NCI-H446 (cell line): ENCODE measurements around the gene GCN1.

ENCODE experiments used
- DNase-seq, 2 experiments: peaks; one replicate each; lab custom pipeline; 2025; lab: John Stamatoyannopoulos, UW

The GCN1 gene

DNA sequence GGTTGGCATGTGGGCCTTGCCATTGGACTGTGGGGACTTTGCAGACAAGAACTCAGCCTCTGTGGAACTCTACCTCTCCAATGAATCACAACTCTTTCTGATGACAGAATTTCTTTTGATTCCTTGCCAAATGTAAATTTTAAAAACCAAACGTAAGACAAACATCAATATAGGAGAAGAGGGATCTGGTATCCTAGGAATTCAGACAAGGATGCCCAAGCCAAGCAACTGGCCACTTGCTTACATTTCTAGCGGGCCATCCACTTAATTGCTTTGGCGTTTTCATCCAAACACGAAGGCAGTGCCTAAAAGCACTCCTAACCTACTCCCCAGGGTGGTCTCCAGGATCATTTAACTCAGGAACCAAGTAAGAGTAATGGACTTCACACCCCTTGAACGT is 54.6 kb downstream of the GCN1 start:
- no peak for DNase-seq

DNA sequence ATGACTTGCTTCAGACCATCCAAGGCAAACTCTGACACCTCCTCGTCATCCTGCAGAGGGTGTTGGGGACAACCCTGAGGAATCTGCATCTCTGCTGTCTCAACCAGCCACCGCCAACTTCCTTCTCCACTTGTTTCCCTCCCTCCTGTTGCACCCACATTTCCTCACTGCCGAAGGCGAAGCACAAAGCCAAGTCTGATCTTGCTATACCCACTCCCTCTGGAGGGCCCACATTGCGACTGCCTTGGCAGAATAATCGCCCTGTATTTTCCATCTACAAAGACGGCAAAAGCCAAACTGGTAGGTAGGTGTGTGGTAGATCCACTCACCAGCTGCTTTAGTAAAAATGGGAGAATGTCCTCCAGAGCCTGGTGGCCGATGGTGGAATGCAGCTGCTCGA is 56.1 kb downstream of the GCN1 start:
- no peak for DNase-seq

DNA sequence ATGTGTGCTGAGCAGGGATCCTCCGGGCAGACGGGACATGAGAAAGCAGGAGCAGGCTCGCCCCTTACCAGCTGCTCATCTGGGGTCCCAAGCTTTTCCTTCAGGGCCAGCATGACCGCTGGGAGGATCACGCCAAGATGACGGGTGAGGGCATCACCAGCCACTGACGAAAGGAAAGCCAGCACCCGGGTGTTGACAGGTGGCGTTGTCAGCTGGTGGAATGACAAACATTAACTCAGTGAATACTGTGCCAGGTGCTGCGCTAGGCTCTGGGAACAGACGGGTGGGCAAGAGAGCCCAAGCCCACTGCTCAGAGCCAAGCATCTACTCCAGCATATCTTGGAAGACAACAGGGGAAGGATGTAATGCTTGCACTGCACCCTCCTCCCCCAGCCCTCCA is 56.7 kb downstream of the GCN1 start:
- DNase-seq = no peak

DNA sequence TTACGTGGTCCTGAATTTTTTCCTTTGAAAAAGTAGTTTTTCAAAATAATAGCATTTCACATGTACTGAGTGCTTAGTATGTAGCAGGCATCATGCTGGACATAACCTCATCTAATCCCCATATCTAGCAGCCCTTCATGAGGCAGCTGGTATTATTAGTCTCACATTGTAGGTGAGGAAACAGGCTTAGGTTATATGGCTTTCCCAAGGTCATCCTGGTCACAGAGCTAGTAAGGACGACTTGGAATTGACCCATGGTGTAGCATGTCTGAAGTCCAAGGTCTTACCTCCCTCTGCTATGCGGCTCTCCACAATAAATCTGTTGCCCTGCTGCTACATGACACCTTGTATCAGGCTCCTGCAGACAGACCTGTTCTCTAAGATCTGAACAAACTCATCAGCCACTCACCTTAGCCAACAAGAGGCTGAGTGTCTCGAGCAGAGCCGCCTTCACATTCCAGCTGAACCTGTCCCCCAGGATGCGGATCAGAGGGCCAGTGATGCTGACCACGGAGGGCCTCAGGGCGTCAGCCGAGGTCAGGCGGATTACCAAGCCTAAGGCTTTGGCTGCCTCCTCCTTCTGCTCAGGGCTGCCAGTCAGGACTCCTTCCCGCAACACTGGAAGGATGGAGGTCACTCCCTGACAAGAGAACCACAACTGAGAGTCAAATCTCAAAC is 58.3 kb downstream of the GCN1 start:
- DNase-seq = no peak

DNA sequence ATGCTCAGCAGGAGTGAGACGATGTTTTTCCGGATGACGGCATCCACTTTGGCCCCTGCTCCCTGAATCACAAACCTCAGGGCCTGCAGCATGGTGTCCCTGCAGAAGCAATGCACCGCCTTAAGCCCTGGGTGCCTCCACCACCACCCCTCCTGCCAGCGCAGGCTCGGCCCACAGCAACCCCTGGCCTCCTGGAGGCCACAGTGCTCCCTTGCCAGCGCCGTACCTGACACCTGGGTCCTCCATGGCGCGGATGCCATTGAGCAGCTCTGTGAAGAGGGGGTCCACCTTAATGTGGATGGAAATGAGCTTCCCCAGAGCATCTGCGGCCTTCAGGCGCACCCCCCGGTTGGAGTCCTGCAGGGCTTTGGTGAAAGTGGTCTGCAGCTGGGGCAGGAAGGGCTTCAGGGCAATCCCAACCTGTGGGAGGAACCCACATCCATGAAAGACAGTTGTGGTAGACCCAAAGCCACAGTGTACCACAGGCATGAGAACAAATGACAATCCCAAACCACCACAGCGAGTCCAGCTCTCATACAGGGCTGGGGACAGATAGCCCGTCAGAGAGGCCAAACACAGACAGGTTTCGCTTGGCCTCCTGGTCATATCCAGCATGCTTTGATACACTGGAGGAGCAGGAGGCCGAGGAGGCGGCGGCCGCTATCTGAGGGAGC is 60.1 kb downstream of the GCN1 start:
- DNase-seq = no peak

DNA sequence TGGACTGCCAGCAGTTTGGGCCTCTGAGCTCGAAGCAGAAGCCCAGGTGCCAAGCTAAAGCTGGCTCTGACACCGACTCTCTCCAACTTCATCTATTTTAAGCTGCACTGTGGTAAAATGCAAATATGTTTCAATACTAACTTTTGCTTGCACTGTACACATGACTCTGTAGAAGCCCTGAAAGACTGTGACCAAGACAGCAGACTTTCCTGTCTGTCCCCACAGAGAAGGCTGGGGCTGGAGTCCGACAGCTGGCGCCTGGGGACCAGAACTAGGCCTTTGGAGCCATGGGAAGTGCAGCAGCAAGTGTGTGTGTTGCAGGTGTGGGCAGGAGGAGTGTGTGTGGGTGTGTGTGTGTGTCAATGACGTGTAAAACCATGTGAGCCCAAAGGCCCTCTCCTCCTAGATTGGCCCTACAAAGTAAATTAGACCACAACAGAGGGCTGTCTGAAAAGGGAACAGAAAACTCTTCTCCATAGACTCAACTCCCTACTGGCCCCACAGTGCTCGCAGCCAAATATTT is 61.6 kb downstream of the GCN1 start:
- no peak for DNase-seq

DNA sequence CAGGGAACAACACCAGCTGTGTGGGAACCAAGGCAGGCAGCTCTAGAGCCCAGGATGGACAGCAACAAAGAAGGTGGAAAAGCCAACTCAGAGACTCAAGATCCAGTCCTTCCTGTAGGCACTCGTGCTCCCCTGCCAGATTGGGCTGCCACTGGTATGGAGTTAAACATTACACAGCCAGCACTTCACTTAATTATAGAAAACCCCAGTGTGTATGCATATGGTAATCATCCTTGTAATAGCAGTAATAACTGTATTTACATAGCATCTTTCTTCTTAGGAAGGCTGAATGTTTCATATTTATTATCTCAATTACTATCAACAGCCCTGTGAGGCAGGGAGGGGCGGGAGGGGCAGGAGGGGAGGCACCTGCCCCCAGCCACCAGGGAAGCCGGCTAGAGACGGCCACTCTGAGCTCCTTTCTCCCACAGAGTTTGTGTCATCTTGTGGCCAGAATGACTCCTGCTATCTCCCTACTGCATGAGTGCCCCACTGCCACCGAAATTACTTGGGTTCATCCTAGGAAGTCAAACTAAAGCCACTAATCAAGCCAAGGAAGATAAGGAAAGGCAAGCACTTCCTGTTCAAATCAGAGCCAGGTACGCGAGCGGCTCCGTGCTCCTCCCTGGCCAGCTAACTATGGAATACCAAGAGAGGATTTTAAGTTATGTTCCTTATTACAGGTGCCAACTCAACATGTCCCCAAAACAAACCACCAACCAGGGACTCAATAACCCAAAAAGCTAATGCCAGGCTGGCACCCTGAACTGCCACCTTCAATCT is 62.3 kb downstream of the GCN1 start:
- DNase-seq = no peak

DNA sequence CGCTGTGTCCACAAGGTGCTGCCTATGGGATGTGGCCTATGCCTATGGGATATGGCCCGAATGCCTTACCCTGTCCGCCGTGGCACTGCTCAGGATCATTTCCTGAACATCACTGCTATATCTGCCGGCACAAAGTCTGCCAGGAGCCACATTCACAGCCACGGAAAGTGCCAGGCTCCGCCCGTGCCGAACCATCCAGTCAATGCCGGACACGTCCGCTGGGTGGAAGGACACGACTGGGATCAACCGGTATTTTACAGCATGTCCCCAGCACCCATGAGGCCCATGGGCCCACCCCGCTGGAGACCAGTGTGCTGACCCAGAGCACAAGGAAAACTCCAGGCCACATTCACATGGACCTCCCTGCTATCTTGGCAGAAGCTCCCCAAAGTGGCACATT is 63.4 kb downstream of the GCN1 start:
- no peak for DNase-seq

DNA sequence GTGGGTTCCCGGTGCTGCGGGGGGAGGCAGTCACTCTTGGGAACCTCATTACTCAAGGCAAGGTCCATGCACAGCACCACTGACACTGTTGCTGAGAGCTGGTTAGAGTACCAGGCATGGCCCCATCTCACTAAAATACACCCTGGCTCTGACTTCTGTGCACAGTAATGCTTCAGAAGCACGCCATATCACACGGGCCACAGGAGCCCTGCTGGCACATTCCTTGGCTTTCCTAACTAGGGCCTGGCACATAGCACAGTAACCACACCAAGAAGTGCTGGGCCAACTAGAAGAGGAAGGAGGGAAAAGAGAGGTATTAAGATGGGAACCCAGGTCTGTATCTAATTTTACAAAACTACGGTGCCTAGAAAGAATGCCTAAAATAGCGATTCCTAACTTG is 64.5 kb downstream of the GCN1 start:
- no peak for DNase-seq

DNA sequence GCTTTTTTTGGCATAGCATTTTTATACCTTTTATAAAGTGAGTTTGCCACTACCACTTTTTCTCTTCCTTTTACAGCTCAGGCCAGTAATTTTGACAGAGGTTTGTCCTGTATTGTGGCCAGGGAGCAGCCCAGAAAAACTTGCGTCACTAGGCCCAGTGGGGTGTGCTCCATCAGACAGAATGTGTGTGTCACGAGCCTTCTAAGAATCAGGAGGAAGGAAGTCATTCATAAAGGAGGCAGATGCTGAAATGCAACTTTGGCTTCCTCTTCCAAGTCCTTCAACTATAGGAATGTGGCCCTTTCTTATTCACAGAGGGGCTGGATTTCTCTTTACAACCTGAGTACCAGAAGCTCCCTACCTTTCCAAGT is 67.9 kb downstream of the GCN1 start:
- DNase-seq = no peak

DNA sequence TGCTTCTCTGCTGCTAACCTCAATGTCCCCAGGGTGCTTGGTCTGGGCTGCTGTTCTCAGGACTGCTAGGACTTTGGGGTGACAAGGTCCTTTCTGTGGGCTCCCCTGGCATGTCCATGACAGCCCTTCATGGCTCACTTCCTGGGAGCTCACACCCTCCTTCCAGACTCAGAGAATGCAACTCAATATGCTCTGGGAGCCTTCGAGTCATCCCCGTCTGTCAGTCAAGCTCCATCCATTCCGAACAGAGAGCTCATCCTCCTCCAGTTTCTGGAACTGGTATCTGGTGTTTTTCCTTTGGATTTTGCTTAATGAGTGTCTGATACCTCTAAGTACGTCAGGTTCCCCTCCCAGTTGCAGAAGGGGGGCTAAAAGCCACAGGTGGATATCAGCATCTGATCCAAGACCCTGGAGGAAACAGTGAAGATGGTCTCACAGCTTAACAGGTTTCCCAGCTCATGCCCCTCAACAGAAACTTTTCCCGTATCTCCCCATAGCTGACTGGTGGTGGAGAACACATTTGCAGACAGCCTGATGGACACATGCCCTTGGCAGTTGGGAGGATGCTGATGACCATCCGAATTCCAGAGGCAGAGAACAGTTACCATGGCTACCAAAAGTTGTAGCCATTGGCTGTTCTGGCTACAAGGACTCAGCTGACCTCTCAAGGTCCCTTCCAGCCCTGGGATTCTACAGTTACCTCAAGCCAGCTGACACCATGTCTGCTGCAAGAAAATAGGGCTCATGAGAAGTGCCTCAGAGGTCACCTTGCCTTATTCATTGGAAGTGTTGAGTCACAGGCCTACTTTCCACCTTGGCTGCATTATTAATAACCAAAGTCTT is 68.5 kb downstream of the GCN1 start:
- no peak for DNase-seq

DNA sequence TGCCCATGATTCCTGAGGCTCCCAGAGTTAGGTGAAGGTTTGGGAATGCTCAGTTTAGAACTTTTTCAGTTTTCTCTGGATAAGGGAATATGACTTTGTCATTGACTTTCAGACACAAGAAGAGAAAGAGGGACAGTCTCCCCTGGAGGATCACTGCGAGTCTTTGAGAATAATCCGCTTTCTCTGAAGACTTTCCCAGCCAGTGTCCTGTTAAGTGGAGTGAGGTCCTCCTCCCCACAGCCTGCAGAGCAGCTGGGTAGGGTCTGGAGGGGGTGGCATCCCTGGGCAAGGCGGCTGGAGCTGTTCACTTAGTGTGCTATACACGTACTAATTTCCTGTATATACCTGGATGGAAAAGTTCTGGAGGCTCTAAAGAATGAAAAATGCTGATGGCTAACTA is 69.5 kb downstream of the GCN1 start:
- DNase-seq = no peak

DNA sequence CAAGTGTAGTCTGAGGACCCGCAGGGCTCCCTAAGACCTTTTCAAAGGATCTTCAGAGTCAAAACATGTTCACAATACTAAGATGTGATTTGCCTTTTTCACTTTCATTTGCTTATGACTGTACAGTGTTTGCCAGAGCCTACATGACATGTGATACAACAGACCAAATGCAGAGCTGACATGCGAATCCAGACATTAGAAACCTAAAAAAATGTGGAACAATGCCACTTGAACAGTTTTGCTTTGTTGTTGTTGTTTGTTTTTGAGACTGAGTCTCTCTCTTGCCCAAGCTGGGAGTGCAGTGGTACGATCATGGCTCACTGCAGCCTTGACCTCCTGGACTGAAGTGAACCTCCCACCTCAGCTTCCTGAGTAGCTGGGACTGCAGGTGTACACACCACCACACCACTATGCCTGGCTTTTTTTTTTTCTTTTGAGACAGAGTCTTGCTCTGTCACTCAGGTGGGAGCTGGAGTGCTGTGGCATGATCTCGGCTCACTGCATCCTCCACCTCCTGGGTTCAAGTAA is 72.7 kb downstream of the GCN1 start:
- no peak for DNase-seq

DNA sequence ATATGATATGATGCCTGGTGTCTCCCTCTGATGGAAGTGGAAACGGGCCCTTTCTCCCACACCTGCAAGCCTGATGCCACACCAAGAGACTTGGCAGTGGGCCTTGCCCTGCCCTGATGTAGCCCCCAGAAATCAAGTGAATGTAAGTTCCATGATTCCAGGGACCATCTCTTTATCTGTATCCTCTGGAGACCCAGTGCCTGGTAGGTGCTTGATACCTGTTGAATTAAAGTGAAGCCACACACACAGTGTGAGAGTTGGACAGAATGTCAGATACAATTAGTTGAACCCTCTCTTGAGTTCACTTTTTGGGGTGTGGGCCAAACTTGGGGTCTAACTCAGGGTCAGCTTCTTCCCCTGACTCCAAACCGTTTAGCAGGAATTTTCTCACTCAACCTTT is 73.2 kb downstream of the GCN1 start:
- DNase-seq = no peak

DNA sequence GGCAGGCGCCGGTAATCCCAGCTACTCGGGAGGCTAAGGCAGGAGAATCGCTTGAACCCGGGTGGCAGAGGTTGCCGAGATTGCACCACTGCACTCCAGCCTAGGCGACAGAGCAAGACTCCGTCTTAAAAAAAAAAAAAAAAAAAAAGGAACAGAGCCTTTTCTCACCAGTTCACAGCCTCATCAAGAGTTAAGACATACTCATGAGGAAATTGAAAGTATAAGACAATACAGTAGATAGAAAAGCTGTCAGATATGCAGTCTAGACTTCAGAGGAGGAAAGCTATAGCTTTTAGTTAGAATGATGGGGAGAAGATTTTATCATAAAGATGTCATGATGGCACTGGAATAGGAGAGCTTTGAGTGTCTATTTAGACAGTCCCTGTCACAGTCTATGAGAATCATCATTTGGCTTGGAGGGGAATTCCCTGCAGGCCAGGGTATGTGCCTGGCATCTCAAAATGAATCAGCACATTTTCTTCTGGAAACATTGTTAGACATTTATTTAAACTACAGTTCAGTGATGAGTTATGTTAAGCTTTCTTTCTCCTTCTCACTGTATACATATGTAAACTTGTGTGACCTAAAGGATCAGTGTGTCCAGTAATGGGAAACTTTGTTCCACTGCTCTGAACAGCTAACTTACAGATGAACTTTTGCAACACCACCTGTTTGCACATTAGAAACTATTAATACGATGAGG is 75.1 kb downstream of the GCN1 start:
- no peak for DNase-seq

DNA sequence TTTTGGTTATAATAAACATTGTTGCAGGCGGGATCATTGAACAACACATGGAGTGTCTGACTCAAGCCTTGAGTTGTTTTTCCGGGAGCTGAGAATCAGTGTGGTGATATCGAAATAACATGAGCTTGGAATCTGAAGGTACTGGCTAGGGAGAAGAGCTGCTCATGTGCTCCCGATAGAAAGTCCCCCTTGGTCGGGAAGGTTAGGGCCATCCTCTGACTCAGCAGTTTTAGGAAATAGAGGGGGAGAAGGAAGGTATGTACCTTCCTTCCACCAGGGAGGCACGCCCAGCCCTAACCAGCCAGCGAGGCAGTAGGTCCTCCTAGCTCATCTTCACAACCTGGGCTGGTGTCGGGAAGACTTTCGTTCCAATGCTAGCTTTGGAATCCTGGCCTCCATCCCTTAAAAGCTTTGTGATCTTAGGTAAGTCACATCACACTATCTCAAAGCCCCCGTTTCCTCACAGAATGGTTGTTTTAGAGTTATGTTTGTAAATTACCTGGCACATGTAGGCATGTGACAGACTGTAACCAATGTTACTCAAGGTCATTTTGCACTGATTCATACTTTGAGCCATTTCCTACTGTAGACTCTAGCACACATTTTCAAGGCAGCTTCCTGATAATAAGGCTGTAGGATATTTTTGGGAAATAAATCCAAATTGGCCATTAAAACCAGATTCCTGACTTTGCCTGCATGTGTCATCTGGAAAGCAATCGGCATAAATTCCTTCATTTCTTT is 76.0 kb downstream of the GCN1 start:
- DNase-seq = no peak

DNA sequence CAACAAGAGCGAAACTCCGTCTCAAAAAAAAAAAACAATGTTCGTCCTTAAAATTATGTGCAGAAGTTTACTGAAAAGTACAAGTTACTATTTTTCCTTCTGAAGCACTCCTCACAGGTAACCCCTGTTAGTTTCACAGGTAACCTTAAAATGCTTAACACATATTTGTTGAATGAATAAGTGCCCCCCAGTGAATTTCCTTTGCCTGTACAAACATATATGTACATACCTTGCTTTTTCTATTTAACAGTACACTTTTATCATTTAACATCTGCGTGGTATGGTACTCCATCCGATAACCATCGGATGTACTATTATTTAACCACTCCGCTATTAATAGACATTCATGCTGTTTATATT is 76.6 kb downstream of the GCN1 start:
- DNase-seq = no peak

DNA sequence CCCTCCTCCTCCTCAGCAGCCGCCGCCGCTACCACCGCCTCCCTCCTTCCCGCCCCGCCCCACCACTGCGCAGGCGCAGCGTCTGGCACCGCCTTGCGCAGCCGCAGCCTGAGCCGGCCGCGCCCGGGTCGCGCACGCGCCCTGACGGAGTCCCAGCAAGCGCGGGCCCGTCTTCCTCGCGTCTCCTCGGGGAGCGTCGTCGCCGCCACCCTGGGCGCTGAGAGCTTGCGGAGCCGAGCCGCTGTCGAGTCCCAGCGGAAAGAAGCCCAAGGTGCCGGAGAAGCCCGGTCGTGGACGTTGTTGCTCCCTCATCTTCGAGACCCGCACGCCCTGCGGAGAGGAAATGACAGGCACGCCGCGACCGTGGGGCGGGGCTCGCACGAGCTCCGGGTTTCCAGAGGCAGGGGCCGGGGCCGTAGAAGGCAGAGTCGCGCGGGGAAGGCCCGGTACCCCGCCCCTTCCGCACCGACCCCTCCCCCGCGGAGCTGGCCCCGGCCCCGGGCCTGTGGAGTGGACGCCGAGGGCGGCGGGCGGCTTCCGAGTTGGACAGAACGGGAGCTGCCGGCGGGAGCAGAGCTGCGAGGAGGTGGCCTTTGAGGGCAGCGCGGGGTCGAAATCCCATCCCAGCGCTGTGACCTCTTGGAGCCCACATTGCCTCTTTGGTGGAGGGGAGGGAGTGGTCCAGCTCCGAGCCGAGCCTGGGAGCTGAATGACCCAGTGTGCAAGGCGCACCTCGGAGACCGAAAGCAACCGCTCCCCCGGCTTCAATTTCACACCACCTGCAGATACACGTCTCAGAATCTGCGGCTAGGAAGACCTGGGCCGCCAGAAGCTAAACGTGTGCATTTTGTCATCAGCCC is 77.5 kb downstream of the GCN1 start:
- peak; percentile 90 to 93 for DNase-seq

DNA sequence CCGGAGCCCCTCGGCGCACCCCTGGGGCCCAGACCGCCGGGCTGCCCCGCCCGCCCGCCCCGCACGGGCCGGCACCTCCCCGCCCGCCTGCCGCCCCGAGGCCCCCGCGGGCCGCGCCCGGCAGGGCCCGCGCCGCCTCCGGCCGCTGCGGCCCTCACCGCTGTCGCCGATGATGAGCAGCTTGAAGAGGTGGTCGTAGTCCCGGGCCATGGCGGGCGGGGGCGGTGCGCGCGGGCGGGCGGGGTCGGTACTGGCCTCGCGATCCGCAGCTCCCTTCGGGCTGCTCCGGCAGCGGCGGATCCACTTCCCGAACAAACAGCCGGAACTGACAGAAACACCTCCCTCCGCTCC is 78.1 kb downstream of the GCN1 start, which contains the start of gene RAB35:
Gene RAB35 (minus strand): TSS at position 313 of the 351 bp plus-strand sequence. CDS start 103 bp downstream, at position 210.
- no peak for DNase-seq
